HEK293T (cell line): ENCODE results near the gene SETD3.
A peak's percentile ranks its signal among the peaks of the same experiment; 100 is the strongest.

Experiments
- CTCF ChIA-PET: fragments of 350-600 bp; formaldehyde crosslinking; extraction: SDS; loops from one replicate; lab custom pipeline; 2021; ENCODE audit warnings: antibody characterized with exemption, inconsistent platforms; lab: Yijun Ruan, JAX
- POLR2A ChIA-PET: fragments of 350-600 bp; formaldehyde crosslinking; extraction: SDS; loops from one replicate; lab custom pipeline; 2020; ENCODE audit warnings: antibody characterized with exemption, inconsistent platforms; lab: Yijun Ruan, JAX
- DNase-seq: peaks from one replicate; pipeline ENCODE4 v3.0.0; 2012; ENCODE audit warnings: mixed read lengths; ENCODE audit errors: extremely low spot score
- ARNT ChIP-seq: fragments of 450-650 bp; IDR thresholded peaks from 2 replicates; pipeline ENCODE4 v1.6.1; 2017; ENCODE audit warnings: mild to moderate bottlenecking
- BHLHE40 ChIP-seq: fragments of 450-650 bp; IDR thresholded peaks from 2 replicates; pipeline ENCODE4 v1.6.1; 2016; ENCODE audit warnings: mild to moderate bottlenecking, moderate library complexity, borderline replicate concordance
- CTBP1 ChIP-seq: fragments of 450-650 bp; IDR thresholded peaks from 2 replicates; pipeline ENCODE4 v1.6.1; 2016; ENCODE audit warnings: borderline replicate concordance
- ELF4 ChIP-seq: fragments of 450-650 bp; IDR thresholded peaks from 2 replicates; pipeline ENCODE4 v1.6.1; 2017; ENCODE audit warnings: antibody characterized with exemption
- FOXA1 ChIP-seq: fragments of 450-650 bp; IDR thresholded peaks from 2 replicates; pipeline ENCODE4 v1.6.1; 2016; ENCODE audit warnings: mild to moderate bottlenecking
- FOXK2 ChIP-seq: fragments of 450-650 bp; IDR thresholded peaks from 2 replicates; pipeline ENCODE4 v1.6.1; 2016; ENCODE audit warnings: mild to moderate bottlenecking
- FOXM1 ChIP-seq: fragments of 450-650 bp; IDR thresholded peaks from 2 replicates; pipeline ENCODE4 v1.6.1; 2017; ENCODE audit warnings: mild to moderate bottlenecking, borderline replicate concordance
- HDGF ChIP-seq: fragments of 450-650 bp; IDR thresholded peaks from 2 replicates; pipeline ENCODE4 v1.6.1; 2017; ENCODE audit warnings: antibody characterized with exemption, borderline replicate concordance
- L3MBTL2 ChIP-seq: fragments of 450-650 bp; conservative IDR thresholded peaks from 2 replicates; pipeline ENCODE4 v1.6.1; 2016; ENCODE audit warnings: mild to moderate bottlenecking
- LEF1 ChIP-seq: fragments of 450-650 bp; IDR thresholded peaks from 2 replicates; pipeline ENCODE4 v1.6.1; 2017; ENCODE audit warnings: mild to moderate bottlenecking, borderline replicate concordance
- NFRKB ChIP-seq: fragments of 450-650 bp; IDR thresholded peaks from 2 replicates; pipeline ENCODE4 v1.6.1; 2016; ENCODE audit warnings: mild to moderate bottlenecking, moderate library complexity
- SP1 ChIP-seq: fragments of 450-650 bp; IDR thresholded peaks from 2 replicates; pipeline ENCODE4 v1.6.1; 2017
- SUZ12 ChIP-seq: fragments of 450-650 bp; IDR thresholded peaks from 2 replicates; pipeline ENCODE4 v1.6.1; 2016; ENCODE audit warnings: mild to moderate bottlenecking
- TARDBP ChIP-seq: fragments of 450-650 bp; IDR thresholded peaks from 2 replicates; pipeline ENCODE4 v1.6.1; 2016
- ZNF384 ChIP-seq: fragments of 450-650 bp; IDR thresholded peaks from 2 replicates; pipeline ENCODE4 v1.6.1; 2016
- TF ChIP-seq, protein P1 (sequence below): fragments of 450-650 bp; IDR thresholded peaks from 2 replicates; pipeline ENCODE4 v1.6.1; 2016

The SETD3 gene

DNA sequence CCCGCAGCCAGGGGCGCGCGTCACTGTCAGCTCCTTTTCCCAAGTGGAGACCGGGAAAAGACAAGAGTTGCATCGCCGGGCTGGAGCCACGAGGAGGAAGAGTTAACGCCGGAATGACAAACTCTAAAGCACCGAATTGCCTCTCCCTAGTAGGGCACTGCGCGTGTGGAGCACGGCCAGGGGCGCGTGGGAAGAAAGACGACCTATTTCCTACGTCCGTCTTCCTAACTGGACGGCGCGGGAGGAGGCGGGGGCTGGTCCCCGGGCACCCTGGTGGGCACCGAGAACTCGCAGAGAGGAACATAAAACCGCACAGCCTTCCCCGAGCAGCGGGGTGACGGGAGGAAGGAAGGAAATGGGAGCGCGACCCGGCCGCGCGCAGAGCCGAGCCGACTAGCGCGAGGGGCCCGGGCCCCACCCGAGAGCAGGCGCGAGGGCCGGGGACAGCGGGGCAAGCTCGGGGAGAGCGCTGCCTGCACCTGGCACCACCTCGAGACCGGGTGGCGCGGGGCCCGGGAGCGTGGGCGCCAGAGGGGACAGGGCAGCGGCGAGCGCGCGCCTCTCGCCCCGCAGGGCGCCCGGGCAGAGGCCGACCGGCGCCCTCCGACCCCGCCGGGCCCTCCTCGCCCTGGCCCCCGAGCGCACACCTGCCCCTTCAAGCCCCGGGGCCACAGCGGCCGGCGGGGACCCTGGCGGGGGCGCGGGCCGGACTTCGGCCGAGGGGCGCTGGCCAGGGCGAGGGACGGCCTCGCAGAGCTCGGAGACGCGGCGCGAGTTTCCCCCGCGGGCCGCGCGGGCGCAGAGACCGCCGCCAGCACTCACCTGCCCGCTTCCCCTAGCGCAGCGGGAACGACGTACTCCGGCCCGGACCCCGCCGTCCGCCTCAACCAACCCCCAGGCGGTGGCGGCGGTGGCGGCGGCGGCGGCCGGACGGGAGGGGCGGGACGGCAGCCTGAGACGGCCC, at the start of gene SETD3:
SETD3 (minus strand) TSS at position 954 of the 964 bp plus-strand sequence. CDS start 15,054 bp downstream, outside the sequence.
- ChIA-PET POLR2A (interaction anchor here (0.5 to 1.7 kb wide), 19 partner anchors 9 to 337 kb away, joined by 3 to 11 read pairs (median 3); no protein-coding TSS in a partner anchor), CTCF (interaction anchor here (0.6 kb wide), 1 partner anchor 394 kb away, joined by 3 read pairs; no protein-coding TSS in a partner anchor)
- TF ChIP-seq L3MBTL2, result peak; percentile 54
- TF ChIP-seq LEF1, result no peak
- peak; percentile 22 for DNase-seq

DNA sequence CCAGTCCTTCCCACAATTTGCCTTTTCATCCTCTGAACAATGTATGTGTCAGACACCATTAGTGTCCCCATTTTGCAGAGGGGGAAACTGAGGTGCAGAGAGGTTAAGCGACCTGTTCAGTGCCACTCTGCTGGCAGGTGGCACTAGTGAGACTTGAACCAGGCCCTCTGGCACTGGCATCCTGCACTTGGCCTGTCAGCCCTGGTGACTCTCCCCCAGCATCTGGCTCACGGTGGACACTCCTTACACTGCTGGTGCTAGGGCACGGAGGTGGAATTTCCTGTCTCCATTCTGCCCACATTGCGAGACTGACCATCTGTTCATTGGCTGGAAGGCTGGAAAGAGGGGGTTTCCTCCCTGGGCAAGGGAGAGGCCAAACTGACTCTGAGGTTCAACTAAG, 49.2 kb upstream of the SETD3 start:
- DNase-seq, result no peak
- TF ChIP-seq ELF4, result no peak
- TF ChIP-seq FOXK2, result no peak
- TF ChIP-seq HDGF, result no peak
- no peak for TF ChIP-seq SP1
- no peak for TF ChIP-seq ZNF384
- TF ChIP-seq L3MBTL2, result no peak
- TF ChIP-seq FOXM1, result no peak
- no peak for TF ChIP-seq SUZ12
- TF ChIP-seq FOXA1, result no peak
- TF ChIP-seq TARDBP, result no peak
- no peak for TF ChIP-seq LEF1
- no peak for TF ChIP-seq ARNT
- TF ChIP-seq NFRKB, result no peak
- TF ChIP-seq, protein P1, sequence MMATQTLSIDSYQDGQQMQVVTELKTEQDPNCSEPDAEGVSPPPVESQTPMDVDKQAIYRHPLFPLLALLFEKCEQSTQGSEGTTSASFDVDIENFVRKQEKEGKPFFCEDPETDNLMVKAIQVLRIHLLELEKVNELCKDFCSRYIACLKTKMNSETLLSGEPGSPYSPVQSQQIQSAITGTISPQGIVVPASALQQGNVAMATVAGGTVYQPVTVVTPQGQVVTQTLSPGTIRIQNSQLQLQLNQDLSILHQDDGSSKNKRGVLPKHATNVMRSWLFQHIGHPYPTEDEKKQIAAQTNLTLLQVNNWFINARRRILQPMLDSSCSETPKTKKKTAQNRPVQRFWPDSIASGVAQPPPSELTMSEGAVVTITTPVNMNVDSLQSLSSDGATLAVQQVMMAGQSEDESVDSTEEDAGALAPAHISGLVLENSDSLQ, result no peak
- no peak for TF ChIP-seq CTBP1
- no peak for TF ChIP-seq BHLHE40
- POLR2A ChIA-PET, result no interaction called here
- CTCF ChIA-PET, result no interaction called here

DNA sequence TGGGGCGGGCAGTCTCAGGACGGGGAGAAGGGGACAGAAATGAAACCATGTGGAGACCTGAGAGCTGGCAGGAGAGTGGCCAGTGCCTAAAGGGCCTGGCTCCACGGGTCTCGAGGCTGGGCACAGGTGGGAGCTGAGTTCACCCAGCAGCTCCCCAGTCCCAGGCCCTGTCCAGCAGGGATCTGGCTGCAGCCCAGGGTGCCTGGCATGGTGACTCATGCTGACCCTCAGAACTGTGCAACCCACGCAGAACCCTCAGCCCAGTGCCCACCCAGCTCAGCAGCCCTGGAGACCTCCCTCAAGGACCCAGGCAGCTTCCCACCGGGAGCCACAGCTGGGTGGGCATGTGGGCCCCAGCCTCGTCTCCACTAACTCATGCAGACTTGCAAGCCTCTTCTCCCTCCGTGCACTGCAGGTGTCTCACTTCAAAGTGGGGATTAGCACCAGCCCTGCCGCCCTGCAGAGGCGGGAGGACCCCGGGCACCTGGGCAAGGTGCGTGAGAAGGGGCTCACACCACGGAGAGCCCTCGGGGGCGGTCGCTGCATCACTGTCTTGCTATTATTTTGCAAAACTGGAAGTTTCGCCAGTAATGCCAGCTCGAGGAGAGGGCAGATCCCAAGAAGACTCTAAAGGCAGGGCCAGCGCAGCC, 46.9 kb upstream of the SETD3 start:
- ChIA-PET POLR2A (no interaction called here), CTCF (interaction anchor here (1.4 kb wide), 1 partner anchor 13 kb away, joined by 4 read pairs; no protein-coding TSS in a partner anchor)
- TF ChIP-seq ZNF384, result no peak
- no peak for TF ChIP-seq SUZ12
- no peak for TF ChIP-seq FOXA1
- no peak for TF ChIP-seq TARDBP
- no peak for TF ChIP-seq CTBP1
- no peak for TF ChIP-seq NFRKB
- TF ChIP-seq L3MBTL2, result no peak
- TF ChIP-seq ELF4, result no peak
- TF ChIP-seq, protein P1, result no peak
- no peak for TF ChIP-seq LEF1
- no peak for TF ChIP-seq FOXK2
- TF ChIP-seq HDGF, result no peak
- no peak for TF ChIP-seq ARNT
- no peak for TF ChIP-seq FOXM1
- TF ChIP-seq BHLHE40, result no peak
- DNase-seq, result no peak

DNA sequence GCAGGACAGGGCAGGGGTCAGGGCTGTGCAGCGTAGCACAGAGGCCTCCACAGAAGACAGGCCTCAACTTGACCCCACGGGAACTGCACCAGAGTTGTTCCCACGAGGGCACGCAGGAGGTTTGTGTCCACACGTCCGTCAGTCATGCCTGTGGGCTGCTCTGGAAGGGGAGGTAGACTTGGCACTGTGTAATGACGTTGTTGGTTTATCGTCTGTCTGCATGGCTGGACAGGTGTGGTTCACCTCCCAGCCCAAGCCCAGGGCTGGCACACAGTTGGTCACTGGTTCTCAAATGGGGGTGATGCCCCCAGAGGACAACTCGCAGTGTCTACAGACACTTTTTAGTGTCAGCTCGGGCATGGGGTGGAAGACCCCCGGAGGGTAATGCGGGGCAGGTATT, 46.4 kb upstream of the SETD3 start:
- ChIA-PET CTCF (no interaction called here), POLR2A (interaction anchor here (0.7 kb wide), 1 partner anchor 94 kb away, joined by 3 read pairs; no protein-coding TSS in a partner anchor)
- TF ChIP-seq HDGF (no peak), SP1 (no peak), TARDBP (no peak), SUZ12 (no peak), L3MBTL2 (no peak), CTBP1 (no peak)
- no peak for DNase-seq

DNA sequence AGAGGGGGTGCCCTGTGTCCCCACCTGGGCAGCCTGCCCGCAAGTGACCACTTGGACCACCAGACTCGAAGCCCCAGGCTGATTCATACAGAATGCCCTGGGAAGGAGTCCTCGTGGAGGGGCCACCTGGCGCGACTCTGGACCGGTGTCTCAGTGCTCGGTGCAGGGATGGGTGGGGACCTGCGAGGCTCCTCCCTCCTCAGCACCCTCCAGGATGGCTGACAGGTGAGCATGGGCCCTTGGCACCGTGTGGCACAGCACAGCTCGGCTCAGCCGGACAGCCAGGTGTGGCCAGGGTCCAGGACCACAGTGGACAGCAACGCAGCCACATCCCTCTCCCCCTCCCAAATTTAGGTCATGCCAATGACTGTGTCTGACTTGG, 45.0 kb upstream of the SETD3 start:
- DNase-seq, result no peak
- ChIA-PET CTCF (interaction anchor here (0.8 to 1.0 kb wide), 2 partner anchors 12 to 13 kb away, joined by 3 read pairs; no protein-coding TSS in a partner anchor), POLR2A (no interaction called here)
- TF ChIP-seq LEF1 (no peak), CTBP1 (no peak), ELF4 (no peak), FOXM1 (no peak), ARNT (no peak), FOXA1 (no peak), NFRKB (no peak), L3MBTL2 (no peak), HDGF (no peak), FOXK2 (no peak), ZNF384 (no peak), TARDBP (no peak), SP1 (no peak), SUZ12 (no peak), BHLHE40 (no peak)
- TF ChIP-seq, protein P1, result no peak
